ENCODE results near the gene CDON. TPM values are rescaled to one million over a fixed set of nuclear protein-coding genes. Genes with fewer than 3 reads are reported as not detected.

The CDON gene
- total and polyA plus RNA-seq, 2 of the 13 experiments (the other 11 are each of a cell fraction or from before 2014, with no cell fraction given): 9.6 to 12.8 TPM

DNA sequence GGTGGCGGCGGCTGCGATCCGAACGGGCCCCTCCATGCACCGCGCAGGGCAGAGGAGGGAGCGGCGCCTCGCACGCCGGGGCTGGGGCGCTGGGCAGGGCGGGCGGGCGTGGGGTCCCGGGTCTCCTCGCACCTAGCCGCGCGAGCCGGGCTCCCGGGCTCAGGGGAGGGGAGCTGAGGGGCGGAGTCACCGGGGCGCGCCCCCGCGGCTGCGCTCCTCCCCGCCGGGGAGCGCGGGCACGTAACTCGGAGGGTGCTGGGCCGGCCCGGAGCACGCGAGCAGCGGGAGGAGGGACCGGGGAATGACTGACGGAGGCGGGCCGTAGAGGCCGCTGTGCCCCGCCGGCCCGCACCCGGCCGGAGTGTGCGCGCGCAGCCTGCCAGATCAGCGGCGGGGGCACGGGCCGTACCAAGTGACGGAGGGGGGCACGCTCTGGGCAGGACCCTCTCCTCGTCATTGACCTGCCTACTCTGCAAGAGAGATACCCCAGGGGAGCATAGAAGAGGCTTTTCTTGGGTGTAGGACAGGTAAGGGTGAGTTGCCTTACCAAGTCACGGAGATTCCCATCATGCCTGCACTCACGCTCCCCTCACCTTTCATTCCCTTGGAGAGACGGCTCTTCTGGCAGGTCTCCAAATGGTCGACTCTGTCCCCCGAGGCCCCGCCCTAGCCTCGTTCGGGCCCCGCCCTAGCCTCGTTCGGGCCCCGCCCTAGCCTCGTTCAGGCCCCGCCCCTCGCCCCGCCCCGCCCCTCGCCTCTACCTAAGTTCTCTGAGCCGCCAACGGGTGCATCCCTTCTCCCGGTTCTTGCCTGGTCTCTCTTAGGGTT is at the start of gene CDON (continued):
- peak; percentile 40 for TF ChIP-seq ZBTB25 (CRISPR knock-in tag; IDR thresholded peaks at IDR 0.05)
- no peak for TF ChIP-seq ZNF569 (CRISPR knock-in tag; IDR thresholded peaks at IDR 0.05; ENCODE audit: borderline replicate concordance)
- TF ChIP-seq ZNF160 (CRISPR knock-in tag; IDR thresholded peaks at IDR 0.05): peak; percentile 24; the same call in 1 of the 2 replicates
- no peak for TF ChIP-seq REXO4 (CRISPR knock-in tag; IDR thresholded peaks at IDR 0.05; ENCODE audit: borderline replicate concordance)
- TF ChIP-seq KMT2B (CRISPR knock-in tag; IDR thresholded peaks at IDR 0.05): peak; percentile 61; the same call in 1 of the 2 replicates
- no peak for TF ChIP-seq XBP1 (CRISPR knock-in tag; IDR thresholded peaks at IDR 0.05)
- no peak; the same call in 1 of the 2 replicates for TF ChIP-seq RARG (CRISPR knock-in tag; IDR thresholded peaks at IDR 0.05; ENCODE audit: low read depth)
- no peak for TF ChIP-seq SNAPC4 (CRISPR knock-in tag; IDR thresholded peaks at IDR 0.05)
- TF ChIP-seq SOX13 (IDR thresholded peaks at IDR 0.05): no peak
- peak in 1 of 2 experiments; percentile 4; a peak in 1 of 4 replicates for TF ChIP-seq SOX13 (CRISPR knock-in tag; conservative IDR thresholded peaks at IDR 0.05 in 1 of 2, IDR thresholded peaks at IDR 0.05 in 1 of 2)
- TF ChIP-seq ZNF749 (CRISPR knock-in tag; IDR thresholded peaks at IDR 0.05; ENCODE audit: borderline replicate concordance): no peak; the same call in 1 of the 2 replicates
- no peak for TF ChIP-seq ZBTB20 (CRISPR knock-in tag; IDR thresholded peaks at IDR 0.05; ENCODE audit: borderline replicate concordance, low read depth)
- no peak for TF ChIP-seq ZNF841 (CRISPR knock-in tag; IDR thresholded peaks at IDR 0.05; ENCODE audit: borderline replicate concordance)
- no peak; the same call in 1 of the 2 replicates for TF ChIP-seq IRF9 (CRISPR knock-in tag; IDR thresholded peaks at IDR 0.05; ENCODE audit: borderline replicate concordance)
- TF ChIP-seq TFAP4 (IDR thresholded peaks at IDR 0.05; ENCODE audit: borderline replicate concordance, low read depth): no peak
- TF ChIP-seq KAT2B (IDR thresholded peaks at IDR 0.05; ENCODE audit: borderline replicate concordance, low read depth, low read length): no peak
- no peak for TF ChIP-seq SNAPC2 (CRISPR knock-in tag; IDR thresholded peaks at IDR 0.05)
- TF ChIP-seq, protein P1, sequence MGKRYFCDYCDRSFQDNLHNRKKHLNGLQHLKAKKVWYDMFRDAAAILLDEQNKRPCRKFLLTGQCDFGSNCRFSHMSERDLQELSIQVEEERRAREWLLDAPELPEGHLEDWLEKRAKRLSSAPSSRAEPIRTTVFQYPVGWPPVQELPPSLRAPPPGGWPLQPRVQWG (CRISPR knock-in tag; IDR thresholded peaks at IDR 0.05; ENCODE audit: borderline replicate concordance, low read depth): no peak
- peak; percentile 73; the same call in 1 of the 2 replicates for TF ChIP-seq THAP11 (CRISPR knock-in tag; IDR thresholded peaks at IDR 0.05)
- no peak for TF ChIP-seq ZNF205 (CRISPR knock-in tag; IDR thresholded peaks at IDR 0.05)
- no peak for TF ChIP-seq MBD4 (IDR thresholded peaks at IDR 0.05; ENCODE audit: borderline replicate concordance, low read length)

Measured in HepG2 (cell line).